HG03103 (cell line): Measurements from ENCODE around the gene NARF.
"Not testable (repeated sequence)": the region's sequence is repeated elsewhere in the genome, so short reads cannot be mapped to it uniquely, and the experiment has no call there.

Source experiments
- ATAC-seq: cut with Tn5 transposase; IDR thresholded peaks from one replicate; pipeline ENCODE4 v1.9.1; 2021; ENCODE audit warnings: low read depth; ENCODE audit not compliant: unreplicated experiment

The NARF gene

GRCh38 chr17:82495844-82496528, 37.4 kb downstream of the NARF start:
- no peak for ATAC-seq

GRCh38 chr17:82496529-82497434, 38.2 kb downstream of the NARF start:
- no peak for ATAC-seq

GRCh38 chr17:82497483-82498405, 39.2 kb downstream of the NARF start:
- ATAC-seq: no peak

GRCh38 chr17:82502207-82502606, 43.7 kb downstream of the NARF start:
- no peak for ATAC-seq

GRCh38 chr17:82503094-82503727, 44.7 kb downstream of the NARF start:
- ATAC-seq: no peak

GRCh38 chr17:82503728-82504308, 45.3 kb downstream of the NARF start:
- ATAC-seq: no peak

GRCh38 chr17:82505296-82505695, 46.8 kb downstream of the NARF start:
- ATAC-seq: no peak

GRCh38 chr17:82506402-82506801, 47.9 kb downstream of the NARF start:
- peak; percentile 83 for ATAC-seq

- no peak for ATAC-seq
Observed at GRCh38 chr17:82507631-82508175, 49.2 kb downstream of the NARF start.

- not testable (repeated sequence) for ATAC-seq
Observed at GRCh38 chr17:82511642-82512041, 53.1 kb downstream of the NARF start.

GRCh38 chr17:82513864-82514263, 55.3 kb downstream of the NARF start:
- ATAC-seq: not testable (repeated sequence)

GRCh38 chr17:82517230-82517865, 58.8 kb downstream of the NARF start:
- ATAC-seq: no peak

GRCh38 chr17:82518826-82519810, 60.6 kb downstream of the NARF start, which contains the start of gene FOXK2:
FOXK2 (plus strand) TSS chr17:82519732; CDS start chr17:82519889, 157 bp downstream.
- ATAC-seq: peak; percentile 88

- no peak for ATAC-seq
Observed at GRCh38 chr17:82519971-82520903, 61.7 kb downstream of the NARF start.

GRCh38 chr17:82524540-82524939, 66.0 kb downstream of the NARF start:
- ATAC-seq: no peak

GRCh38 chr17:82525712-82526111, 67.2 kb downstream of the NARF start:
- no peak for ATAC-seq

GRCh38 chr17:82527898-82528297, 69.4 kb downstream of the NARF start:
- no peak for ATAC-seq
